ENCODE data around the gene FAM110D.

The FAM110D gene

DNA sequence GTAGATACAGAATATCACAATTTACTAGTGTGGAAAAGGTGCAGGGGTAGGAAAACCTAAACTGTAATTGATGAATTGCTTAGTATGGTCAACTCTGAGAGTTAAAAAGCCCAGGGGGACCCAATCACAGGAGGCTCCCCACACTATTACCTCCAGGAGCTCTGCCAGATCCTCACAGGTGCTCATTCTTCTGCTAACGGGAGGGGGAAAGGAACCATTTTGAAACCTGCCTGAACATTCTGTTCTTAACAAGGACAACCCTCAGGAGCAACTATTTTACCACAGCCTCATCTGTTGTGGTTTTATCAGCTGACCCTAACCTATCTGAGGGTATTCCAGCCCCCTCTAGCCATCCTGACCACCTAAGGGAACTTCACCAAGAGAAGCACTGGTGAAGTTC, 28.2 kb upstream of the FAM110D start:
- DNase-seq = no peak

GRCh38 chr1:26132128-26132833, 26.6 kb upstream of the FAM110D start:
- no peak for DNase-seq

- DNase-seq = no peak
Measured at GRCh38 chr1:26132834-26133167, 26.1 kb upstream of the FAM110D start.

GRCh38 chr1:26134466-26134865, 24.4 kb upstream of the FAM110D start:
- no peak for DNase-seq

- no peak for DNase-seq
Measured at GRCh38 chr1:26138974-26139558, 19.8 kb upstream of the FAM110D start.

DNA sequence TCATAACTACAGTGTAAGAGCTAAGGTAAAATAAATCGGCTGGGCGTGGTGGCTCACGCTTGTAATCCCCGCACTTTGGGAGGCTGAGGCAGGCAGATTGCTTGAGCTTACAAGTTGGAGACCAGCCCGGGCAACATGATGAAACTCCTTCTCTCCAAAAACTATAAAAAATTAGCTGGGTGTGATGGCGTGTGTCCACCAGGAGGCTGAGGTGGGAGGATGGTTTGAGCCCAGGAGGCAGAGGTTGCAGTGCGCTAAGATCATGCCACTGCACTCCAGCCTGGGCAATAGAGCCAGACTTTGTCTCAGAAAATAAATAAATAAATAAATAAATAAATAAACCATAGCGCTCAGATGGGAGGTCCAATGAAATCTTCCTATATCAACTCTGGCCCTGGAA, 16.7 kb upstream of the FAM110D start:
- no peak for DNase-seq

- DNase-seq = peak; percentile 90
Measured at GRCh38 chr1:26145041-26145959, 13.6 kb upstream of the FAM110D start.

DNA sequence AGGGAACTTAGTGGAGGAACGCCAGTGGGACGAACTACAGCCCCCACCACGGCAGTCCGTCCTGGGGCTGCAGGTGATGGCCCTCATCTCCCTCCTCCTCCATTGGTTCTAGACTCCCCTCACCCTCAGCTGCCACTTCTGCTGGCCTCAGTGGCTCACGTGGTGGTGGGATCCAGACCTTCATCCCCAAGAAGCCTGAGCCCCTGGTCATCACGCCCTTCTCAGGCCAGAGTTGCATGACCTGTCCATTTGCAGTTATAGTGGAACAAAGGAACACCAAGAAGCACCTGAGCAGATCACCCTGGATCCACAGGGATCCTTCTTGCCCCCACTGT, 13.0 kb upstream of the FAM110D start:
- no peak for DNase-seq

- DNase-seq = no peak
Measured at GRCh38 chr1:26148887-26149286, 10.0 kb upstream of the FAM110D start.

DNA sequence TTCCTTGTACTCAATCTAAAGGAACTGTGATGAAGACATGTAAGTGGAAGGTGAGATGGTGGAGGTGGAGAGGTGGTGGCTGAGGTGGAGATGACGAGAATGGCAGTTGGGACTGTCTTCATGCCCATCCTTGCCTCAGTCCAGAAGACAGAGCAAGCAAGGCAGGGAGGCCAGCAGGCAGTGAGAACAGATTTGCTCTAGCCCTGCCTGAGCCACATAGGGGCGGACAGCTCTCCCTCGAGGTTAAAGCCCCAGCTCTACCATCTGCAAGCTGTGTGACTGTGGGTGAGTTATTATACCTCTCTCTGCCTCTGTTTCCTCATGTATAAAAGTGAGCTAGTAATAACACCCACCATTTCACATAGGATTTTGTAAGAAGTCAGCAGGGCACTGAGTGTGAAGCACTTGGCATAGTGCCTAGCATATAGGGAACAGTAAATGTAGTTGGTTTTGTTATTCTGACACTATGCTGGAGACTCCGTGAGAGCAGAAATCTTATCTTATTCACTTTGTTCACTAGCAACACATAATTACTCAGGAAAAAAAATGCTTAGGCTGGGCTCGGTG, 4.8 kb upstream of the FAM110D start:
- DNase-seq = no peak

DNA sequence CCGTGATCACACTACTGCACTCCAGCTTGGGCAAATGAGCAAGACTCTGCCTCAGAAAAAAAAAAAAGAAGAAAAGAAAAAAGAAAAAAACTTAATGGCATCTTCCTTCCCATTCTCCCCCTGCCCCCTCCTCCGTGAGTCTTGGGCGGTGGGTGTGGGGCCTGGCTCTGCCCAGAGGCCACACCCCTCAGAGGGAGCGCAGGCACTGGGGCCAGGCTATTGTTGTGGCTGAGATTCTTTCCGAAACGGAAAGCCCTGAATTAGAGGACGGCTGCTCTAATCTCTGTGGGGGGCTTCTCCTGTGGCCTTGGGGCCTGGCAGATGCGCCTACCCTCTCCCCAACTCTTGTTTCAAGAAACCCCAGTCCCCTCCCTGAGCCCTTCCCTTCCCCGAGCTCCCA, 4.1 kb upstream of the FAM110D start:
- DNase-seq = no peak

- DNase-seq = no peak
Measured at GRCh38 chr1:26155370-26156284, 3.3 kb upstream of the FAM110D start.

DNA sequence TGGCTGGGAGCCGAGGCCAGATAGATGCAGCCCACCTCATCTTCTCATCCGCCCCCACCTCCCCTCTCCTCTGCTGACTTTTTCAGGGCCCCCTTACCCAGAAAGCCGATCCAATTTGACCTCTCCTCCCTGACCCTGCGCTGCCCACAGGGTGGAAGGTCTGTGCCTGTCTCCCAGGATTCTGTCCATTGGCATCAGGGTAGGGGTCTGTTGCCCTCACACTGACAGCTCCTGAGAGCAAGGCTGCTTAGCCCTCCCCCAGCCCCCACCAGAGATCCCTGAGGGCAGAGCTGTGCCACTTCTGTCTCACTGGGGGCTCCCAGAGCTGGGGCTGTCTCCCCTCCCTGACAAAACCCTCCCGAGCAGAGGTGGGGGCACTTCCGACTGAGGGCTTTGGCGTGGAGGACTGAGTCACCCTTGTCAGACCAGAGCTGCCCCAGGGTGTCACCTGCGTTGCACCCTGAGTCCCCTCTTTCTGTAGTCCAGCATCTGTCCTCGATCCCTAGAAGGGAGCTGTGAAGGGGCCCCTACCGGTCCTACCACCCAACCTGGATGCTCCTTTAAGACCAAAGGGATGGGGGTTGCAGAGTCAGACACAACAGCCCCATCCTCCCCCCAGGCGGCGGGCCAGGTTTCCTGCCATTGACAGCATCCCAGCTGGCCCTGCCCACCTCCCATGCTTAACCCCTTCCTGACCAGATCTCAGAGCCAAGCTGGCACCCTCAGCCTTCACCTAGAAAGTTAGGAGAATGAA, 2.4 kb upstream of the FAM110D start:
- peak; percentile 38 for DNase-seq

GRCh38 chr1:26158271-26158907, 490 bp upstream of the FAM110D start:
- DNase-seq = no peak

- no peak for DNase-seq
Measured at GRCh38 chr1:26159743-26160039, 812 bp downstream of the FAM110D start.

GRCh38 chr1:26160527-26161414, 1.9 kb downstream of the FAM110D start:
- DNase-seq = no peak

- peak; percentile 82 for DNase-seq
Measured at GRCh38 chr1:26161415-26162219, 2.7 kb downstream of the FAM110D start.

GRCh38 chr1:26162220-26162709, 3.4 kb downstream of the FAM110D start:
- DNase-seq = peak; percentile 59

DNA sequence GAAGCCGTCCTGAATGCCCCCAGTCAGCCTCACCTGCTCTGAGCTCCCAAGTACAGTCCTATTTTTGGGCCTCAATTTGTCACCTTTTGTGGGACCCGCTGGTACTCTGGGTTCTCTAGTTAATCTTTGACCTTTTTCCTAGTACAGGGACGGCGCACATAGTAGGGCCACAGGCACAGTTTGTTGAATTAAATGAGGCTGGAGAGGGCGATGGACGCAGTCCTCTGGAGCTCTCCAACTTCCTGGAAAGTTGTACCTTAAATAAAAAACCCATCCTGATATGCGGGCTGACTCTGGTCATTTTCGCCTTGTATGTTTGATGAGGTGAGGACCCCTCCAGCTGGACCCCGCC, 4.8 kb downstream of the FAM110D start:
- no peak for DNase-seq

Measured in RPMI8226 (cell line).